Central memory CD8-positive, alpha-beta T cell (primary cell): Measurements from ENCODE around the gene MTUS2.
"Not testable (repeated sequence)": the region's sequence is repeated elsewhere in the genome, so short reads cannot be mapped to it uniquely, and the experiment has no call there.

Source experiments
- ATAC-seq: fragments of 150-1000 bp; cut with Tn5 transposase; replicated peaks from 2 replicates; pipeline ENCODE4 v1.10.0; 2022; ENCODE audit warnings: mild to moderate bottlenecking, moderate FRiP score, moderate number of reproducible peaks; ENCODE audit not compliant: poor library complexity, severe bottlenecking; ENCODE audit errors: extremely low read depth
- DNase-seq, 2 donors: peaks; one replicate each; pipeline ENCODE4 v3.0.0; 2021; ENCODE audit warnings: low spot score in 2 of 2
- H3K27ac Mint-ChIP-seq: one replicate; pipeline ENCODE4 v1.8.0; 2022; ENCODE audit warnings: low read depth, mild to moderate bottlenecking, moderate library complexity, mixed read lengths
- H3K27me3 Mint-ChIP-seq: one replicate; pipeline ENCODE4 v1.8.0; 2022; ENCODE audit warnings: mixed read lengths
- H3K36me3 Mint-ChIP-seq: one replicate; pipeline ENCODE4 v1.8.0; 2022; ENCODE audit warnings: mild to moderate bottlenecking, moderate library complexity, mixed read lengths; ENCODE audit not compliant: insufficient read depth
- H3K4me1 Mint-ChIP-seq: one replicate; pipeline ENCODE4 v1.8.0; 2022; ENCODE audit warnings: mixed read lengths
- H3K4me3 Mint-ChIP-seq: one replicate; pipeline ENCODE4 v1.8.0; 2022; ENCODE audit warnings: mild to moderate bottlenecking, moderate library complexity, mixed read lengths
- H3K9me3 Mint-ChIP-seq: one replicate; pipeline ENCODE4 v1.8.0; 2022; ENCODE audit warnings: mixed read lengths

The MTUS2 gene

DNA sequence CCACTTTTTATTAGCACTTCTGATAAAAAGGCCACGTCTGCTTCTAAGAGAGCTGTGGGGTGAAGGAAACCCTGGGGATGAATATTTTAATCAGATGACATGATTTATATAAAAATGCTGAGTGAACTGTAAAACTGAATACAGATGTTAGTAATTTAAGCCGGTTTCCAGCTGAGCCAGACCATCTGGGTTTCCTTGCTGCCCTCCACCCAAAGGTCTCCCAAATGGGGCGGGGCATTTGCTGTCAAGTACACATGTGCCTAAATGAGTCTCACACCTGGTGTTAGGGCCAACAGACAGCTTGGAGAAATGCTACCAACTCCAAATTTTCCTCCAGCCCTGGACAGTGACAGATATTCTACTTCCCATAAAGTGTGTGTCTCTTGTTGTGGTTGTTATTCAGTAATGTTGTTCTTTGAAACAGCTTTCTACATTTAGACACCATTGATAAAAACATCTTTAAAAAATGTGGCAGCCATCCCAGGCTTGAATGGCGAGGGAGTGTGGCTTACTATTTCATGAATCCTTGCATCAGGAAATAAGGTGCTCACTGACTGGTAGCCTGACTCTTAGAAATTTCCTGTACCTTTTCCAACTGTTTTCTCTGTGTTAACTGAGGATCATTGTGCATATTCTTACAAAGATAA, 350.4 kb downstream of the MTUS2 start:
- Mint-ChIP-seq H3K27ac (no peak overlapping the region), H3K9me3 (no peaks in the 10 kb centered on the region), H3K36me3 (no peaks in the 10 kb centered on the region), H3K4me3 (no peak overlapping the region), H3K27me3 (no peaks in the 10 kb centered on the region), H3K4me1 (no peaks in the 10 kb centered on the region)
- no peak for ATAC-seq
- no peak for DNase-seq

DNA sequence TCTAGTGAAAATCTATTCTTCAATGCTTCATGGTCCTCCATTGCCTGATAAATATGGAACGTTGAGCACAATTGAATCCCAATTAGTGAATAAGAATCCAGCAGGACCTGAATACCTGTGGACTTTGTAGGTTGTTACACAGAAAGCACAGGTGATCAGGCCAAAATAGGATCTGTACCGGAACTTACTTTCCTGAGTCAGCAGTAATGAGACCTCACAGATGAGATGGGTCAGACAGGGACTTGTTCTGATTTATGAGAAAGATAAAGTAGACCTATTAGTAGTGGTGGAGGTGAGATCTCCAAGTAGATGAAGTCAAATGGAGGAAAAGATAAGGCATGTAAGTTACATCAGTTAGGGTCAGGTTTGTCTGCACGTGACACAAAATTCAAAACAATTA, 351.1 kb downstream of the MTUS2 start:
- no peak for ATAC-seq
- no peak for DNase-seq
- H3K4me3 Mint-ChIP-seq, result no peak overlapping the region
- no peaks in the 10 kb centered on the region for H3K36me3 Mint-ChIP-seq
- no peaks in the 10 kb centered on the region for H3K4me1 Mint-ChIP-seq
- H3K27me3 Mint-ChIP-seq, result no peaks in the 10 kb centered on the region
- H3K27ac Mint-ChIP-seq, result no peak overlapping the region
- peaks cover 3% of the 10 kb centered on the region for H3K9me3 Mint-ChIP-seq

DNA sequence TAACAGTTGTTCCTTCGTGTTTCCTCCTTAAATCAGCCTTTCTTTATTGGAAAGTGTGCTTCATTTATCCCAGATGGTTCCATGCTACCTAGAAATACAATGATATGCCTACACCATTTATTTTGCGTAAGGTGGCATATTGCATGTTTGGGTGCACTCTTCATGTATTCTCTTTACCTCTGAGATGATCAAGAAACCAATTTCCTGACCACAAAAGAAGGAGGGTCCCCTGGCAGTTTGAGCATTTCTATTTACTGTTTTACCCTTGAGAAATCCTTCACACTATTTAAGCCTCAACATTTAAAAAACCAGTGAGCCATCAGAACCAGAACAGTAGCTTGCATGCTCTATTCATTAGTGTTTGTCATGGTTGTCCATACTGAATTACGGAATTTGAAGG, 354.0 kb downstream of the MTUS2 start:
- Mint-ChIP-seq H3K27ac (no peak overlapping the region), H3K36me3 (no peaks in the 10 kb centered on the region), H3K4me1 (no peaks in the 10 kb centered on the region), H3K27me3 (no peaks in the 10 kb centered on the region), H3K9me3 (peaks cover 4% of the 10 kb centered on the region), H3K4me3 (no peak overlapping the region)
- ATAC-seq (no peak), DNase-seq (no peak)

DNA sequence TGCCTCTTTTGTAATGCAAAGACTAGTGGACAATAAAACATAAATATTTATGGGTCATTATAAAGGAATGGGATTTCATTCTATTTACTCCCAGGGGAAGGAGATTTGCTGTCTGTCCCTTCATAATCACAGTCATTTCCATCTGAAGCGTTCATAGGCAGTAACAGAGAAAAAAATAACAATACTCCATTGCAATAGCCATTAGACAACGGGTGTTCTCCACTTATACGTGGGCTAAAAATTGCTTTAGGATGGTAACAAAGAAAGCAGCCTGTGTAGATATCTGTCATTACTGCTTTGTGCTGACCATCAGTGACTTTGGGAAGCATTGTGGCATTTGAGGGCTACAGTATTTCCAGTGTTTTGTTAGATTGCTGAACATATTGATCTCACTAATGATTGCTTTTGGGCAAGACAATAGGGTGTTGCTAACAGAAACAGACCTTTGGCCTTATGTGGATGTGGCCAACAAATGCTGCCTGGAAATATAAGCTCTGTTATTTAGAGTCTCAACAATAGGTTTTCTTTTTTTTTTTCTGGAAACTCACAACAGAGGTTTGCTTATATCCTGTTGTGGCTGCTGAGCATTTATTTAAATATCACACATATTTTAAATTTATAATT, 355.2 kb downstream of the MTUS2 start:
- no peak for ATAC-seq

DNA sequence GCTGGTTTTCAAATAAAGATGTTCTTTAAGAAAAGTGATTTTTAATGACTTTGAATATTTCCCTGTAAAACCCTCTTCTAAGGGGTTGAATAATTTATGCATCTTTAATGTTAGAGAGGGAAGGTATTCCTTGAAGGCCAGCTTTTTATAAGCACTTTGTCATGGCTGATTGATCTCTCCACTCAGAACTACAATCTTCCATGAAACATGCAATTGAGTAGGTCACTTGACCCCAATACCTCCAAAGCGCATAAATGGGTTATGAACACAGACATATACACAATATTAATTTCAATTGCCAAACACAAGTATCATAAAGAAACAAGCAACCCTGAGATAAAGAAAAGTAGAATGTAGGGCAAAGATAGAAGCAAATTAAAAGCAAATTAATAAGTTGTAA, 359.9 kb downstream of the MTUS2 start:
- H3K27me3 Mint-ChIP-seq, result no peaks in the 10 kb centered on the region
- no peak overlapping the region for H3K27ac Mint-ChIP-seq
- no peaks in the 10 kb centered on the region for H3K4me1 Mint-ChIP-seq
- H3K36me3 Mint-ChIP-seq, result no peaks in the 10 kb centered on the region
- H3K4me3 Mint-ChIP-seq, result no peak overlapping the region
- H3K9me3 Mint-ChIP-seq, result peaks cover 29% of the 10 kb centered on the region
- ATAC-seq (no peak), DNase-seq (no peak)

More for the DNA sequence above, 355.2 kb downstream of the MTUS2 start:
- no peaks in the 10 kb centered on the region for H3K27me3 Mint-ChIP-seq
- no peak for DNase-seq
- H3K36me3 Mint-ChIP-seq, result no peaks in the 10 kb centered on the region
- no peak overlapping the region for H3K4me3 Mint-ChIP-seq
- peaks cover 4% of the 10 kb centered on the region for H3K9me3 Mint-ChIP-seq
- no peak overlapping the region for H3K27ac Mint-ChIP-seq
- no peaks in the 10 kb centered on the region for H3K4me1 Mint-ChIP-seq

DNA sequence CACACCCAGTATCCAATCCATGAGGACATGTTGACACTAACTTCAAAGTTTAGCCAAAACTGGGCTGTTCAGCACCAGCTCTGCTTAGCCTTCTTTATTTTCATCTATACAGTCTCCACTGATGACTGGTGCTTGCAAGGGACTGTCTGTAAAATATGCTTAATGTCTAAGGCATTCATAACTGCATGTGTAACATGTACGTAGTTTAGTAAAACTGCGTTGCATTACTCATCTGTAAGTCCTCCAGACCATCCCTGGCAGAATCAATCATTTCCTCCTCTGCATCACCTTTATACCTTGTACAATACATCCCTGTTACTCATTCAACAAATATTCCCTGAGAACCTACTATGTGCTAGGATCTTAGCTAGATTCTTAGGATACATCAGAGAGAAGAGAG, 362.1 kb downstream of the MTUS2 start:
- H3K4me3 Mint-ChIP-seq, result no peak overlapping the region
- H3K9me3 Mint-ChIP-seq, result peaks cover 30% of the 10 kb centered on the region
- no peaks in the 10 kb centered on the region for H3K36me3 Mint-ChIP-seq
- ATAC-seq, result no peak
- no peaks in the 10 kb centered on the region for H3K27me3 Mint-ChIP-seq
- no peaks in the 10 kb centered on the region for H3K4me1 Mint-ChIP-seq
- H3K27ac Mint-ChIP-seq, result no peak overlapping the region
- DNase-seq, result no peak

DNA sequence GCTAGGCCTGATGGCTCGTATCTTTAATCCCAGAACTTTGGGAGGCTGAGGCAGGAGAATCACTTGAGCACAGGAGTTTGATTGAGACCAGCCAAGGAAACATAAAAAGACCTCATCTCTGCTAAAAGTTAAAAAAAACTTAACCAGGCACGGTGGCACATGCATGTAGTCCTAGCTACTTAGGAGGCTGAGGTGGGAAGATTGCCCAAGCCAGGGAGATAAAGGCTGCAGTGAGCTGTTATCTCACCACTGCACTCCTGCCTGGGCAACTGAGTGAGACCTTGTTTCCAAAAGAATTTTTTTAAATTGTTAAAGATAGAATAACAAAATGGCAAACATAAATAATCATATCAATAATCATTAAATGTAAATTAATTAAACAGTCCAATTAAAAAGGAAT, 365.8 kb downstream of the MTUS2 start:
- ATAC-seq (no peak), DNase-seq (no peak)
- Mint-ChIP-seq H3K9me3 (peaks cover 37% of the 10 kb centered on the region), H3K4me3 (no peak overlapping the region), H3K27me3 (no peaks in the 10 kb centered on the region), H3K36me3 (no peaks in the 10 kb centered on the region), H3K27ac (no peak overlapping the region), H3K4me1 (no peaks in the 10 kb centered on the region)

DNA sequence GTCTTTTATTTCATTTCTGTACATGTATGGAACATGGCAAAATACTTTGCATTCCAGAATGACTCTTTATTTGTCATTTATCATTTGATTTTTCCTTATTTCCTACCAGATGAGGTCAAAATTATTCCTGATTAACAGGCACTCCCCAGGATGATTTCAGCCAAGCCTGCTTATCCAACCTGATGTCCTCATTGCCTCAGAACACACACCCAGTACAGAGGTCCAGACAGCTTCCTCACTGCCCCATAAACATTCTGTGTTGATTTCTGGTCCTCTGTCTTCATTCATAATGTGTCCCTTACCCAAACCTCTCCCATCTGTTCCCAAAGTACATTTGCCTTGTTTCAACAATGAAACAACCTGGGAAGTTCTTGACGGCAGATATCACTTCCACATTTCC, 367.4 kb downstream of the MTUS2 start:
- no peaks in the 10 kb centered on the region for H3K4me1 Mint-ChIP-seq
- ATAC-seq (no peak), DNase-seq (no peak)
- H3K36me3 Mint-ChIP-seq, result no peaks in the 10 kb centered on the region
- H3K27ac Mint-ChIP-seq, result no peak overlapping the region
- H3K9me3 Mint-ChIP-seq, result peaks cover 35% of the 10 kb centered on the region
- H3K27me3 Mint-ChIP-seq, result no peaks in the 10 kb centered on the region
- H3K4me3 Mint-ChIP-seq, result no peak overlapping the region

DNA sequence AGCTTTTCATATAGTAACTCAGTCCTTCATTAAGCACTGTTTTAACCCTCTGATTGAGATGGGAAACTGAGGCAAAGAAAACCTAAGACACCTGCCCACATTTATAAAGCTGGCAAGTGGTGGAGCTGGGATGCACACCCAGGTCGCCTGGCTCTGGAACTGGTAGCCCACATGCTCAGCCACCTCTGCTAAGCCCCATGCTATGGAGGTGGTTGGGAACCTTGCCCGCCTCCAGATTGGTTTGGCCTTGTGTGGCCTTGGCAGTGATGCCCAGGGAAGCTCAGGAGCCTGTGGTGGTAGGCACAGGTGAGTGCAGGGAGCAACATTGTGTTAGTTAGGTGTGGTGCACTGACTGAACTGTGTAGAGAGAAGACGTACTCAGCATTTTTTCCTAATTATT, 370.2 kb downstream of the MTUS2 start:
- Mint-ChIP-seq H3K4me1 (no peaks in the 10 kb centered on the region), H3K36me3 (no peaks in the 10 kb centered on the region), H3K27ac (no peak overlapping the region), H3K4me3 (no peak overlapping the region), H3K27me3 (no peaks in the 10 kb centered on the region), H3K9me3 (peaks cover 22% of the 10 kb centered on the region)
- no peak for DNase-seq
- ATAC-seq, result no peak

DNA sequence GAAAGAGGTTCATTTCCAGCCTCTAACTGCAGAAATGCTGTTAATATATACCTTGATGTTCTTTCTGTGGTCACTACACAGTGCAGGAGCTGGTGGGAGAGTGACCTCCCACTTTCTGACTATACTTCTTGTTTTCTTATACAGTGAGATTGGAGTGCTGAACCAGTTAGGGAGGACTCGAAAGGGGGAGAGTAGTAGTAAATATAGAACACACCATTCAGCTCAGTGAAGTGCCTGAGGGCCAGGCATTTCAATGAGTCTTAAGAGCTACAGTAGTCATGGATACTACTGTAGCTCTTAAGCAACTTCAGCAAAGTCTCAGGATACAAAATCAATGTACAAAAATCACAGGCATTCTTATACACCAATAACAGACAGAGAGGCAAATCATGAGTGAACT, 372.9 kb downstream of the MTUS2 start:
- Mint-ChIP-seq H3K27me3 (no peaks in the 10 kb centered on the region), H3K4me1 (no peaks in the 10 kb centered on the region), H3K4me3 (no peak overlapping the region), H3K27ac (no peak overlapping the region), H3K36me3 (no peaks in the 10 kb centered on the region), H3K9me3 (peaks cover 29% of the 10 kb centered on the region)
- no peak for ATAC-seq
- DNase-seq, result no peak

DNA sequence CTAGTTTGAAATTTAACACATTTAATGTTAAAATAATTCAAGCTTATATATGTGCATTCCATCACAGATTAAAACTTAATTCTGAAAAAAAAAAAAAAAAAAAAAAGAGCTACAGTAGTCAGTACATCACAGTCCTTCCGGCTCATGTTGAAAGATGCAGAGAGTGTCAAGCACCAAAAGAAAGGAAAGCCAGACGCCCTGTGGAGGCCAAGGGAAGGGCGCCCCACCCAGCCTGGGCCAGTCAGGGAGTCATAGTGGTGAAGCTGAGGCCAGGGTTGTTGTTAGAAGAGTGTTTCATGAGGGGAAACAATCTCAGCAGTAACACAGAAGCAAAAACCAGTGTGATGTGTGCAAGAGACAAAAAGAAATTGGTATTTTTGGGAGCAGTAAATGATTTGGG, 375.3 kb downstream of the MTUS2 start:
- no peaks in the 10 kb centered on the region for H3K27me3 Mint-ChIP-seq
- no peak for ATAC-seq
- no peaks in the 10 kb centered on the region for H3K36me3 Mint-ChIP-seq
- H3K4me1 Mint-ChIP-seq, result no peaks in the 10 kb centered on the region
- H3K9me3 Mint-ChIP-seq, result peaks cover 34% of the 10 kb centered on the region
- no peak overlapping the region for H3K4me3 Mint-ChIP-seq
- DNase-seq, result no peak
- H3K27ac Mint-ChIP-seq, result no peak overlapping the region

DNA sequence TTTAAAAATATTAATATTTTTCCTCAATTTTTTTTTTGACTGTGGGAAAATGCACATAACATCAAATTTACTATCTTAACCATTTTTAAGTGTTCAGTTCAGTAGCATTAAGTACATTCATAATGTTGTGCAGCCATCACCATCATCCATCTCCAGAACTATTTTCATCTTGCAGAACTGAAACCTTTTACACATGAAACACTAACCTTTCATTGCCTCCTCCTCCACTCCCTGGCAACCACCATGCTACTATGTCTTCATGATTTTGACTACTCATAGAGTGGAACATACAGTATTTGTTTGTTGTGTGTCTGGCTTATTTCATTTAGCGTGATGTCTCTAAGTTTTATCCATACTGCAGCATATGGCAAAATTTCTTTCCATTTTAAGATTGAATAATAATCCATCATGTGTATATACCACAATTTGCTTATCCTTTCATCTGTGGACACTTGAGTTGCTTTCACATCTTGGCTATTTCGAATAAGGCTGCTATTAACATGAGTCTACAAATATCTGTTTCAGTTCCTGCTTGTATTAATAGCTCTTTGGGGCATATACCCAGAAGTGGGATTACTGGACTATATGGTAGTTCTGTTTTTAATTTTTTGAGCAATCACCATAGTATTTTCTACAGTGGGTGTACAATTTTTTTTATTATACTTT, 376.4 kb downstream of the MTUS2 start:
- Mint-ChIP-seq H3K4me1 (no peaks in the 10 kb centered on the region), H3K27ac (no peak overlapping the region), H3K36me3 (no peaks in the 10 kb centered on the region), H3K27me3 (no peaks in the 10 kb centered on the region), H3K9me3 (peaks cover 41% of the 10 kb centered on the region), H3K4me3 (no peak overlapping the region)
- ATAC-seq, result no peak
- no peak for DNase-seq

DNA sequence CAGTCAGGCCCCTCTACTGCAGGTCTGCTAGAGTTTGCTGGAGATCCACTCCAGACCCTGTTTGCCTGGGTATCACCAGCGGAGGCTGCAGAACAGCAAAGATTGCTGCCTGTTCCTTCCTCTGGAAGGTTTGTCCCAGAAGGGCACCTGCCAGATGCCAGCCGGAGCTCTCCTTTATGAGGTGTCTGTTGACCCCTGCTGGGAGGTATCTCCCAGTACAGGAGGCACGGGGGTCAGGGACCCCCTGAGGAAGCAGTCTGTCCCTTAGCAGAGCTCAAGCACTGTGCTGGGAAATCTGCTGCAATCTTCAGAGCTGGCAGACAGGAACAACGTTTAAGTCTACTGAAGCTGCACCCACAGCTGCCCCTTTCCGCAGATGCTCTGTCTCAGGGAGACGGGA, 382.6 kb downstream of the MTUS2 start:
- H3K4me3 Mint-ChIP-seq, H3K27ac Mint-ChIP-seq, H3K27me3 Mint-ChIP-seq, H3K36me3 Mint-ChIP-seq, DNase-seq, ATAC-seq, H3K4me1 Mint-ChIP-seq: not testable (repeated sequence)
- peaks cover 29% of the 10 kb centered on the region for H3K9me3 Mint-ChIP-seq
